HCT116 (cell line): ENCODE measurements around the gene CFAP77.

Experiments
- EZH2 ChIP-seq: fragments of 200-600 bp; sonication (generic); IDR thresholded peaks from 2 replicates; pipeline ENCODE4 v1.6.1; 2017; ENCODE audit warnings: antibody characterized with exemption, mixed run types
- JUND ChIP-seq: IDR thresholded peaks from 2 replicates; pipeline ENCODE4 v1.6.1; 2012
- POLR2A ChIP-seq: IDR thresholded peaks from 2 replicates; pipeline ENCODE4 v1.7.0; 2011; ENCODE audit warnings: borderline replicate concordance; ENCODE audit not compliant: insufficient read depth, insufficient read length; ENCODE audit errors: extremely low read depth
- POLR2AphosphoS5 ChIP-seq: IDR thresholded peaks from 2 replicates; pipeline ENCODE4 v1.6.1; 2011; ENCODE audit warnings: mild to moderate bottlenecking, low read depth, low read length, moderate library complexity
- TF ChIP-seq, protein P1 (sequence below), 3 experiments: fragments of 200-600 bp in 1 of 3; sonication (generic) in 1 of 3; IDR thresholded peaks in 2 of 3; conservative IDR thresholded peaks in 1 of 3; 2 replicates each; pipeline ENCODE4 v1.5.1; 2012 to 2017; ENCODE audit warnings: low read depth in 2 of 3, low read length in 2 of 3, antibody characterized with exemption in 1 of 3, borderline replicate concordance in 1 of 3, control low read depth in 1 of 3, mild to moderate bottlenecking in 1 of 3, mixed read lengths in 1 of 3, mixed run types in 1 of 3, moderate library complexity in 1 of 3; ENCODE audit not compliant: insufficient read depth in 1 of 3
- TF ChIP-seq, protein P2 (sequence below): IDR thresholded peaks from 2 replicates; pipeline ENCODE4 v1.6.1; 2012
- TF ChIP-seq, protein P3 (sequence below): IDR thresholded peaks from 2 replicates; pipeline ENCODE4 v1.6.1; 2012; ENCODE audit warnings: low read depth
- TF ChIP-seq, protein P4 (sequence below): IDR thresholded peaks from 2 replicates; pipeline ENCODE4 v1.6.1; 2011; ENCODE audit warnings: mild to moderate bottlenecking, low read length, moderate library complexity; ENCODE audit not compliant: insufficient replicate concordance; ENCODE audit errors: extremely low read depth

DNA sequence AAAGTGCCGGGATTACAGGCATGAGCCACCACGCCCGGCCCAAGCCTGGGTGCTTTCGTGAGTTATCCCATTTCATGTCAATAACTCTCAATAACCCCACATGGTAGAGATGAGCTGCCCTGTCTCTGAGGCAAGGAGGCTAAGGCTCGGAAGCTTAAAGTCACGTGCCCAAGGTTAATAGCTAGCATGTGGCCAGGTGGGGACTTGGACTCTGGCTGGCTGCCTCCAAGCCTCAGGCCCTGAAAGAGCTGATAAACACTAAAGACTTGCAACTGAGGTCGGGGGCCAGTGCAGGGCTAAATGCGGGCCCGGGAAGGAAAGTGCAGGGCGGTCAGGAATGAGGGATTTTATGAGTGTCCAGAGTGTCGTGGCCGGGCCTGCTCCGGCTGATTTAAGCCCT, 141.5 kb downstream of the CFAP77 start:
- TF ChIP-seq, protein P1, sequence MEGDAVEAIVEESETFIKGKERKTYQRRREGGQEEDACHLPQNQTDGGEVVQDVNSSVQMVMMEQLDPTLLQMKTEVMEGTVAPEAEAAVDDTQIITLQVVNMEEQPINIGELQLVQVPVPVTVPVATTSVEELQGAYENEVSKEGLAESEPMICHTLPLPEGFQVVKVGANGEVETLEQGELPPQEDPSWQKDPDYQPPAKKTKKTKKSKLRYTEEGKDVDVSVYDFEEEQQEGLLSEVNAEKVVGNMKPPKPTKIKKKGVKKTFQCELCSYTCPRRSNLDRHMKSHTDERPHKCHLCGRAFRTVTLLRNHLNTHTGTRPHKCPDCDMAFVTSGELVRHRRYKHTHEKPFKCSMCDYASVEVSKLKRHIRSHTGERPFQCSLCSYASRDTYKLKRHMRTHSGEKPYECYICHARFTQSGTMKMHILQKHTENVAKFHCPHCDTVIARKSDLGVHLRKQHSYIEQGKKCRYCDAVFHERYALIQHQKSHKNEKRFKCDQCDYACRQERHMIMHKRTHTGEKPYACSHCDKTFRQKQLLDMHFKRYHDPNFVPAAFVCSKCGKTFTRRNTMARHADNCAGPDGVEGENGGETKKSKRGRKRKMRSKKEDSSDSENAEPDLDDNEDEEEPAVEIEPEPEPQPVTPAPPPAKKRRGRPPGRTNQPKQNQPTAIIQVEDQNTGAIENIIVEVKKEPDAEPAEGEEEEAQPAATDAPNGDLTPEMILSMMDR (IDR thresholded peaks at IDR 0.05 in 2 of 3, conservative IDR thresholded peaks at IDR 0.05 in 1 of 3; ENCODE audit: borderline replicate concordance in 1 of 3, insufficient read depth in 1 of 3, low read depth in 2 of 3, low read length in 2 of 3): no peak
- TF ChIP-seq POLR2A (no peak), JUND (no peak), EZH2 (no peak), POLR2AphosphoS5 (no peak)
- TF ChIP-seq, protein P2, sequence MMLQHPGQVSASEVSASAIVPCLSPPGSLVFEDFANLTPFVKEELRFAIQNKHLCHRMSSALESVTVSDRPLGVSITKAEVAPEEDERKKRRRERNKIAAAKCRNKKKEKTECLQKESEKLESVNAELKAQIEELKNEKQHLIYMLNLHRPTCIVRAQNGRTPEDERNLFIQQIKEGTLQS: no peak
- TF ChIP-seq, protein P3, sequence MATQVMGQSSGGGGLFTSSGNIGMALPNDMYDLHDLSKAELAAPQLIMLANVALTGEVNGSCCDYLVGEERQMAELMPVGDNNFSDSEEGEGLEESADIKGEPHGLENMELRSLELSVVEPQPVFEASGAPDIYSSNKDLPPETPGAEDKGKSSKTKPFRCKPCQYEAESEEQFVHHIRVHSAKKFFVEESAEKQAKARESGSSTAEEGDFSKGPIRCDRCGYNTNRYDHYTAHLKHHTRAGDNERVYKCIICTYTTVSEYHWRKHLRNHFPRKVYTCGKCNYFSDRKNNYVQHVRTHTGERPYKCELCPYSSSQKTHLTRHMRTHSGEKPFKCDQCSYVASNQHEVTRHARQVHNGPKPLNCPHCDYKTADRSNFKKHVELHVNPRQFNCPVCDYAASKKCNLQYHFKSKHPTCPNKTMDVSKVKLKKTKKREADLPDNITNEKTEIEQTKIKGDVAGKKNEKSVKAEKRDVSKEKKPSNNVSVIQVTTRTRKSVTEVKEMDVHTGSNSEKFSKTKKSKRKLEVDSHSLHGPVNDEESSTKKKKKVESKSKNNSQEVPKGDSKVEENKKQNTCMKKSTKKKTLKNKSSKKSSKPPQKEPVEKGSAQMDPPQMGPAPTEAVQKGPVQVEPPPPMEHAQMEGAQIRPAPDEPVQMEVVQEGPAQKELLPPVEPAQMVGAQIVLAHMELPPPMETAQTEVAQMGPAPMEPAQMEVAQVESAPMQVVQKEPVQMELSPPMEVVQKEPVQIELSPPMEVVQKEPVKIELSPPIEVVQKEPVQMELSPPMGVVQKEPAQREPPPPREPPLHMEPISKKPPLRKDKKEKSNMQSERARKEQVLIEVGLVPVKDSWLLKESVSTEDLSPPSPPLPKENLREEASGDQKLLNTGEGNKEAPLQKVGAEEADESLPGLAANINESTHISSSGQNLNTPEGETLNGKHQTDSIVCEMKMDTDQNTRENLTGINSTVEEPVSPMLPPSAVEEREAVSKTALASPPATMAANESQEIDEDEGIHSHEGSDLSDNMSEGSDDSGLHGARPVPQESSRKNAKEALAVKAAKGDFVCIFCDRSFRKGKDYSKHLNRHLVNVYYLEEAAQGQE: no peak
- TF ChIP-seq, protein P4, sequence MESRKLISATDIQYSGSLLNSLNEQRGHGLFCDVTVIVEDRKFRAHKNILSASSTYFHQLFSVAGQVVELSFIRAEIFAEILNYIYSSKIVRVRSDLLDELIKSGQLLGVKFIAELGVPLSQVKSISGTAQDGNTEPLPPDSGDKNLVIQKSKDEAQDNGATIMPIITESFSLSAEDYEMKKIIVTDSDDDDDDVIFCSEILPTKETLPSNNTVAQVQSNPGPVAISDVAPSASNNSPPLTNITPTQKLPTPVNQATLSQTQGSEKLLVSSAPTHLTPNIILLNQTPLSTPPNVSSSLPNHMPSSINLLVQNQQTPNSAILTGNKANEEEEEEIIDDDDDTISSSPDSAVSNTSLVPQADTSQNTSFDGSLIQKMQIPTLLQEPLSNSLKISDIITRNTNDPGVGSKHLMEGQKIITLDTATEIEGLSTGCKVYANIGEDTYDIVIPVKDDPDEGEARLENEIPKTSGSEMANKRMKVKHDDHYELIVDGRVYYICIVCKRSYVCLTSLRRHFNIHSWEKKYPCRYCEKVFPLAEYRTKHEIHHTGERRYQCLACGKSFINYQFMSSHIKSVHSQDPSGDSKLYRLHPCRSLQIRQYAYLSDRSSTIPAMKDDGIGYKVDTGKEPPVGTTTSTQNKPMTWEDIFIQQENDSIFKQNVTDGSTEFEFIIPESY: no peak
